NOMO-1 (cell line): Measurements from ENCODE around the gene TXLNB.
"Not testable (repeated sequence)": the region's sequence is repeated elsewhere in the genome, so short reads cannot be mapped to it uniquely, and the experiment has no call there.

ENCODE experiments used
- DNase-seq, 2 experiments: peaks; one replicate each; lab custom pipeline; 2025; ENCODE audit not compliant: unreplicated experiment in 2 of 2; lab: John Stamatoyannopoulos, UW

TXLNB gene

GRCh38 chr6:139313229-139313628, 21.4 kb upstream of the TXLNB start:
- no peak for DNase-seq

DNA sequence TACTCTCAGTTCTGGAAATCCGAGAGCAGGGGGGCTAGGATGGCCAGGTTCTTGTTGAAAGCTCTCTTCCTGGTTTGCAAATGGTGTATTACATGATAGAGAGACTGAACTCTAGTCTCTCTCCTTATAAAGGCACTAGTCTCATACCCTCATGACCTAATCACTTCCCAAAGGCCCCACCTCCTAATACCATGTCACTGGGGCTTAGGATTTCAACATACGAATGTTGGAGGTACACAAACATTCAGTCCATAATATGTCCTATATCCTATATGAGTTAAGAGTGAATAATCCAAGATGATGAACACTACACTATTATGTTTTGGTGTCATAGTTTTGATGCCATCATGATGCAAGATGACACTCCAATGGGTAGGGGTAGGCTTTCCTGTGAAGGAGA, 20.0 kb upstream of the TXLNB start:
- DNase-seq: no peak

DNA sequence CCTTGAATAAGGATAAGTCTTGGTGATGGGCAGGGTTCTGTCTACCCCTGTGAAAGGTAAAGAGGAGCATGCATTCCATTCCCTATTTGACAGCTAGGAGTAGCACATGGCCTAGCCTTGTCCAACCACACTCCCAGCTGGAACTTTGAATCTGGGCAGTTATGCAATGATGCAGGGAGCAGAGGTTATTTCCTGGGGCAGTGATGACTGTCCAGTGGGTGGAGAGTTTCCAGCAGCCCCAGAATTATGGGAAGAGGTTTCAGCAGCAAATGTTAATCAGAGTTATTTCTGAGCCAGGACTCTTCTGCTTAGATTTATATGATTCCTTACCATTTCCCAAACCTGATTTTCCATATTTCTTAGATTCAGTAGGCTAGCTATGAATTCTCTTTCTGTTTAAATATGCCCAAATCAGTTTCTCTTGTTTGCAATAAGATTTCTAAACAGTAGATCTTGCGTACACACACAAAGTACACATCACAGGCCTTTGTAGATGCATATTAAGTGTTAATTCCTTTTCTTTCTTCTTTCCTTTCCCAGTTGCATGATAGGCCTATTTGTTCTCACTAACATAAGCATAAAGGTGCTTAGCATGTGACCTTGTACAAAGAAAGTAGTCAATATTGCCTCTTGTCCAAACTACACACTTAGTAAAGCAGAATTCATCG, 17.3 kb upstream of the TXLNB start:
- DNase-seq: no peak

GRCh38 chr6:139308286-139308916, 16.6 kb upstream of the TXLNB start:
- peak; percentile 52 to 80 for DNase-seq

DNA sequence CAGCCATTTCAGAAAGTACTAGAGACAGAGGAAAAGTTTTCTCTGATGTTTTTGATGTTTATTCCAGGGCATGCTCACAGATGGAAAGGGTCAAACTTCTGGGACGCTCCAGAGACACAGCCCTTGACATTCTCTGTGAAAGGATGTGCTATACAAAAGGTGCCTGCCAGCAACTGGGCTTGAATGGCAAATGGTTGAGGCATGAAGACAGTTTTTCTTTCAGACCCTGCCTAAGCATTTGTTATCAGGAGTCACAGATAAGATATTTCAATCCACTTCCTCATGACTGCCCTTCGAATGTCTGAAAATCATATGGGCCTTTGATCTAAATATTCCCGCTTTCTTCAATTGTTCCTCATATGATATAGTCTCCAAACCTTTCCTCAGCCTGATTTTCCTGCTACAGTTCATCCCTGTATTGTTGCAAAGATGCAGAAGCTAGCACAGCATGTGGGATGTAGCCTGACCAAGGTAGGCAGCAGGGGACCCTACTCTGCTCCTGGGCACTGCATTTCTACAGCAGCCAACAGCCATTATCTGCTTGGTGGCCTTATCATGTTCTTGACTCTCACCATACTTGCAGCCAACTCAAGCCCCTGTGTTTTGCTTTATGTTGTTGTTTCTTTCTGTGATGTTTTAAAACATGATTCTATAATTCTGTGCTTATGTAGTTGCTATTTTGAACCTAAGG, 14.6 kb upstream of the TXLNB start:
- DNase-seq: no peak

DNA sequence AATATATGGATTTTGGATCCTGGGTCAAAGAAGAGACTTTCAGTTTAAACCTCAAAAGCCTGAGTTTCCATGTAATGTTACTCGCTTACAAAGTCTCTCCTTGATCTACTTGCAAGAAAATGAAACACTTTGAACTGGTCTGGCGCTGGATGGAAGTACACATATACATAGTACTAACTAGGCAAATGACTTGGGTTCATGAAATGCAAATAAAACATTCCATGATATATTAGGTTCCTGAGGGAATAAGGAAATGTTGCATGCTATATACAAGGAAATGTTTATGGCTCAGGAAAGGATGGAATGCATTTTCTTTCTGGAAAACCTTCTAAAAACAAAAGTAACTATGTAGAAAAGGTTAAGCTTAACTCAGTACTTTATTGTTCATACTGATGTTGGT, 11.4 kb upstream of the TXLNB start:
- DNase-seq: no peak

GRCh38 chr6:139297921-139298320, 6.1 kb upstream of the TXLNB start:
- DNase-seq: no peak

GRCh38 chr6:139296927-139297326, 5.1 kb upstream of the TXLNB start:
- peak; percentile 46 to 71 for DNase-seq

GRCh38 chr6:139295901-139296300, 4.1 kb upstream of the TXLNB start:
- no peak for DNase-seq

- DNase-seq: no peak
Observed at GRCh38 chr6:139294090-139294489, 2.3 kb upstream of the TXLNB start.

GRCh38 chr6:139293230-139293629, 1.4 kb upstream of the TXLNB start:
- not testable (repeated sequence) for DNase-seq

DNA sequence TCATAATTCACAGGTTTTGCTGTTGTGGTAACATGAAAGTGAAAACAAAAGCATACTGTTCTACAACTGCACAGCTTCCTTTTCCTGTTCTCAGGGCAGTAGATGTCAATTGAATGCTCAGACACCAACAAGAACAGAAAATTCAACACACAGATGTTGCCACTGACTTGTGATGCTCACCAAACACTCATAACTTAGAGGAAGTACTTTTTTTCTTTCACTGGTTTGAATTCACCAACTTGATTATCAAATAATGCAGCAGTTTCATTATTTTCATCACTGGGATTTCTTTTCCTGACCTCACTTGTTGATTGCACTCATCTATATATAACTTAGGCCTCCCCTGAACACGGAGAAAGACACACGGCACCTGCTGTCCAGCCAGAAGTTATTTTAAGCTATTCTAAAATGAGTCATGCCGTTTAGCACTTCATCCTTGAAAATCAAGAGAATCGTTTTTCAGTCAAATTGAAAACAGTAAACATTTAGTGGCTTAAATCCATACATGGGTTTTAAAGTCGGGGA, 949 bp downstream of the TXLNB start:
- peak; percentile 58 to 92 for DNase-seq

DNA sequence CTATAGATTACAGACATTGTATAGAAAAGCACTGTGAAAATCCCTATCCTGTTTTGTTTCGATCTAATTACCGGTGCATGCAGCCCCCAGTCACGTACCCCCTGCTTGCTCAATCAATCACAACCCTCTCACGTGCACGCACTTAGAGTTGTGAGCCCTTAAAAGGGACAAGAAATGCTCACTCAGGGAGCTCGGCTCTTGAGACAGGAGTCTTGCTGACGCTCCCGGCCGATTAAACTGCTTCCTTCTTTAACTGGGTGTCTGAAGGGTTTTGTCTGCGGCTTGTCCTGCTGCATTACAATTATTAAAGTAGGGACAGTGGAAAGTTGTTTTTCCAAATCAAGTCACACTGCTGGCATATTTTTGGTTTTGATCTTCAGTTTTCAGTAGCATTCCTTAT, 2.6 kb downstream of the TXLNB start:
- no peak for DNase-seq

- no peak for DNase-seq
Observed at GRCh38 chr6:139288496-139289040, 3.2 kb downstream of the TXLNB start.

- DNase-seq: no peak
Observed at GRCh38 chr6:139287868-139288267, 3.9 kb downstream of the TXLNB start.

DNA sequence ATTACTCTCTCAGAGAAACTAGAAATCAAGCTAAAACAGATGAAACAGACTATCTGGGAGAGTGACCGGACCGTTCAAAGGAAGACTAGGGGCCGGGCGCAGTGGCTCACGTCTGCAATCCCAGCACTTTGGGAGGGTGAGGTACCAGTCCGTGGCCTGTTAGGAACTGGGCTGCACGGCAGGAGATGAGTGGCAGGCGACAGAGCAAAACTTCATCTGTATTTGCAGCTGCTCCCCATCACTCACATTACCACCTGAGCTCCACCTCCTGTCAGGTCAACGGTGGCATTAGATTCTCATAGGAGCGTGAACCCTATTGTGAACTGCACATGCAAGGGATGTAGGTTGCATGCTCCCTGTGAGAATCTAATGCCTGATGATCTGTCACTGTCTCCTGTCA, 5.4 kb downstream of the TXLNB start:
- not testable (repeated sequence) for DNase-seq

- DNase-seq: no peak
Observed at GRCh38 chr6:139285590-139285989, 6.2 kb downstream of the TXLNB start.

DNA sequence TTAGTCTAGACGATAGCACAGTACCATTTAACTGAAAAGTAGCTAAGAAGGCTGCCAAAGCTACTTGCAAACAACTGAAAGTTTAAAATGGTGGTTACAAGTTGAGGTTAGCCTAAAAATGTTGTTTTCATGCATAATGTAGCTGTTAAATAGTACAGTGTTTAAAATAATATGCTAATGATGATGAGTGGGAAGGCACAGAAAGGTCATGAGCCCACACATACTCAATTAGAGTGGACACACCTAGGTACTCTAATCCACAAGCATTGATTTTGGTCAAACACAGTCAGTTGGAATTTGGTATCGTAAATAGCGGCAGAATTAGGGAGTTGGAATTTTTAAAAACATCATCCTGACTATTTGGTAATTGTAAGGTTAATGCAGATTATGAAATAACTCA, 7.0 kb downstream of the TXLNB start:
- no peak for DNase-seq

- no peak for DNase-seq
Observed at GRCh38 chr6:139282684-139283083, 9.1 kb downstream of the TXLNB start.

DNA sequence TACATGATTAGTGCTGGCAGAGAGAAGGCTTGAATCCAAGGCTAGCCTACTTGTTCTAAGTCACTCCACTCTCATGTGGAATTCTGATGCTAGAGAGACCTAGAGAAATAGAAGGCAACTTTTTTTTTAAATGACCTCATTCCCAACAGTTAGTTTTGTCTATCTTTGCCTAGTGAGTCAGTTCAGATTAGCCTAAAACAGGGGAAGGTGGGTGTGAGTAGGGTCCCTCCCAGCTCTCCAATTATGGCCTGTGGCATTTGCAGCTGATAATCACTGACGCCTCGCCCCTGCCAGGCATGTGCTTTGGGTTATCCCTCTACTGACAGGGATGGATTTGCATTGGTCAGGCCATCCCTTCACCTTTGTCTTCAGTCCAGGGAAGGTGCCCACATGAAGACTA, 13.6 kb downstream of the TXLNB start:
- no peak for DNase-seq

GRCh38 chr6:139277587-139277986, 14.2 kb downstream of the TXLNB start:
- no peak for DNase-seq

DNA sequence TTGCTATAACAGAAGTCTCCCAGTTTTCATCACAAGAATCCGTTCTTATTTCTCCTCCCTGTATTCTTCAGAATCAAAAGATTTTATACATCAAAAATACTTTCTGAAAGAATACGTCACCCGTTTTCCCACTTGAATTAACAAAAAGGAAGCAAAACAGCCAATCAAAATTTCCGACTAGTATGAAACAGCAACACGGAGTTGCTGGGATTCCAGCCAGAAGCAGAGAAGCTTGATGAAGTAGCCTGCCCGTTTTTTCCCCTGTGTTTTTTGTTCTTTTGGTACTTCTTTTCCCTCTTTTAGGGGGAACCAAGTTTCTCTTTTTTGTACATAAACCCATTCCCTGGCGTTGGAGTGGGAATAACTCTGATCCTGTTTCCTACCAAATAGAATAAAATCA, 14.6 kb downstream of the TXLNB start:
- no peak for DNase-seq
